Mesendoderm (in vitro differentiated cells): ENCODE results near the gene RPS18. TPM values are rescaled to one million over a fixed set of nuclear protein-coding genes. Genes with fewer than 3 reads are reported as not detected.
"Not testable (repeated sequence)": the region's sequence is repeated elsewhere in the genome, so short reads cannot be mapped to it uniquely, and the experiment has no call there.

Experiments used
- DNase-seq: peaks from one replicate; pipeline ENCODE4 v3.0.0; 2013
- H2AK5ac ChIP-seq: 2 replicates; pipeline ENCODE4 v1.6.1; 2013; ENCODE audit warnings: low read length, inconsistent platforms
- H2BK120ac ChIP-seq: 2 replicates; pipeline ENCODE4 v1.6.1; 2013; ENCODE audit warnings: low read depth, mild to moderate bottlenecking, low read length, moderate library complexity, mixed read lengths
- H2BK15ac ChIP-seq: replicated peaks from 2 replicates; pipeline ENCODE4 v1.6.1; 2013; ENCODE audit warnings: low read depth, mild to moderate bottlenecking, moderate library complexity
- H2BK5ac ChIP-seq: 2 replicates; pipeline ENCODE4 v1.6.1; 2013; ENCODE audit warnings: low read length, inconsistent platforms
- H3K18ac ChIP-seq: 2 replicates; pipeline ENCODE4 v1.6.1; 2013; ENCODE audit warnings: mild to moderate bottlenecking, low read length, mixed read lengths
- H3K23ac ChIP-seq: one replicate; pipeline ENCODE4 v1.6.1; 2013; ENCODE audit warnings: low read length
- H3K27ac ChIP-seq: 2 replicates; pipeline ENCODE4 v1.5.1; 2013; ENCODE audit warnings: low read depth, mild to moderate bottlenecking, inconsistent platforms, low read length, moderate library complexity
- H3K27me3 ChIP-seq: 2 replicates; pipeline ENCODE4 v1.6.1; 2013; ENCODE audit warnings: low read length, control low read depth, mild to moderate bottlenecking, inconsistent platforms; ENCODE audit not compliant: insufficient read depth, poor library complexity
- H3K36me3 ChIP-seq: 2 replicates; pipeline ENCODE4 v1.6.1; 2013; ENCODE audit warnings: low read length, inconsistent platforms; ENCODE audit not compliant: control insufficient read depth, insufficient read depth
- H3K4ac ChIP-seq: one replicate; pipeline ENCODE4 v1.6.1; 2013; ENCODE audit warnings: low read depth, mild to moderate bottlenecking, low read length, moderate library complexity
- H3K4me1 ChIP-seq: 2 replicates; pipeline ENCODE4 v1.6.1; 2013; ENCODE audit warnings: low read depth, low read length, inconsistent platforms; ENCODE audit not compliant: control insufficient read depth
- H3K4me2 ChIP-seq: 2 replicates; pipeline ENCODE4 v1.6.1; 2013; ENCODE audit warnings: low read length
- H3K4me3 ChIP-seq: 2 replicates; pipeline ENCODE4 v1.5.1; 2013; ENCODE audit warnings: mild to moderate bottlenecking, low read length
- H3K56ac ChIP-seq: one replicate; pipeline ENCODE4 v1.6.1; 2013; ENCODE audit warnings: low read length
- H3K79me1 ChIP-seq: 2 replicates; pipeline ENCODE4 v1.6.1; 2013; ENCODE audit warnings: low read length, inconsistent platforms
- H3K79me2 ChIP-seq: 2 replicates; pipeline ENCODE4 v1.6.1; 2013; ENCODE audit warnings: mild to moderate bottlenecking, low read length; ENCODE audit not compliant: control insufficient read depth, insufficient read depth
- H3K9ac ChIP-seq: 2 replicates; pipeline ENCODE4 v1.6.1; 2013; ENCODE audit warnings: low read length, inconsistent platforms
- H4K5ac ChIP-seq: one replicate; pipeline ENCODE4 v1.6.1; 2013; ENCODE audit warnings: low read length
- H4K8ac ChIP-seq: one replicate; pipeline ENCODE4 v1.6.1; 2013; ENCODE audit warnings: low read depth, mild to moderate bottlenecking, control low read depth, low read length, moderate library complexity
- WGBS: extraction: QIAGEN DNeasy Blood & Tissue Kit; methylation state at CpG from one replicate; pipeline ENCODE4 v1.1.7; 2013; ENCODE audit warnings: low lambda C conversion rate, missing lambda C conversion rate; ENCODE audit not compliant: insufficient coverage; ENCODE audit errors: extremely low coverage; 5-methylcytosine and 5-hydroxymethylcytosine counted together
- polyA plus RNA-seq, 2 experiments: library from polyadenylated mRNA; stranded (reverse); fragments of 200-250 nt; gene quantifications; one replicate each; pipeline ENCODE4 v1.2.3, GENCODE V29; 2013

Gene RPS18
- 7,321 TPM for polyA plus RNA-seq (2013, experiment 1 of 2)
- 7,202 TPM for polyA plus RNA-seq (2013, experiment 2 of 2)

GRCh38 chr6:33271468-33272274, at the start of gene RPS18, which contains the start of gene VPS52:
RPS18 (plus strand) TSS chr6:33272075; CDS start chr6:33272120, 45 bp downstream.
VPS52 (minus strand) TSS chr6:33271876; CDS start chr6:33271675, 201 bp downstream.
- H3K4me1 ChIP-seq = peaks cover 3% of the 10 kb centered on the region
- H3K4me3 ChIP-seq = peak within 1 kb of the TSS; percentile 100
- H4K5ac ChIP-seq = peak within 1 kb of the TSS; percentile 98
- peak; percentile 100 for DNase-seq
- peak within 1 kb of the TSS; percentile 100 for H3K9ac ChIP-seq
- H2BK120ac ChIP-seq = no peak within 1 kb of the TSS
- no peak within 1 kb of the TSS for H4K8ac ChIP-seq
- peak within 1 kb of the TSS; percentile 99 for H2AK5ac ChIP-seq
- peak within 1 kb of the TSS; percentile 79 for H2BK5ac ChIP-seq
- peak within 1 kb of the TSS; percentile 95 for H3K4me2 ChIP-seq
- peak within 1 kb of the TSS; percentile 85 for H3K18ac ChIP-seq
- H3K27me3 ChIP-seq = no peaks in the 10 kb centered on the region
- H3K27ac ChIP-seq = peak within 1 kb of the TSS; percentile 65
- H3K79me2 ChIP-seq = peaks cover 37% of the 10 kb centered on the region
- H2BK15ac ChIP-seq = no peak within 1 kb of the TSS
- no CpG with 5 or more reads among the region's 48 CpGs for WGBS
- peaks cover 13% of the 10 kb centered on the region for H3K36me3 ChIP-seq
- peaks cover 13% of the 10 kb centered on the region for H3K79me1 ChIP-seq
- H3K23ac ChIP-seq = peak within 1 kb of the TSS; percentile 94
- H3K56ac ChIP-seq = peak within 1 kb of the TSS; percentile 99
- H3K4ac ChIP-seq = peak within 1 kb of the TSS; percentile 87

GRCh38 chr6:33226503-33227120, 45.3 kb upstream of the RPS18 start:
- not testable (repeated sequence) for H3K27me3 ChIP-seq, H3K79me2 ChIP-seq, H3K4me2 ChIP-seq, H2BK5ac ChIP-seq, H2BK15ac ChIP-seq, DNase-seq, H3K36me3 ChIP-seq, H3K56ac ChIP-seq, H3K27ac ChIP-seq, H3K23ac ChIP-seq, H3K79me1 ChIP-seq, H4K5ac ChIP-seq, H2BK120ac ChIP-seq, H3K4ac ChIP-seq, H3K18ac ChIP-seq, H4K8ac ChIP-seq, H3K4me3 ChIP-seq, H3K9ac ChIP-seq, H2AK5ac ChIP-seq, H3K4me1 ChIP-seq
- no CpG with 5 or more reads among the region's 14 CpGs for WGBS

- DNase-seq = peak; percentile 12
- no peak overlapping the region for H3K18ac ChIP-seq
- H2BK15ac ChIP-seq = no peak overlapping the region
- H2BK5ac ChIP-seq = no peak overlapping the region
- no peak overlapping the region for H4K8ac ChIP-seq
- H3K9ac ChIP-seq = no peak overlapping the region
- H3K4me2 ChIP-seq = no peak overlapping the region
- no peak overlapping the region for H3K4me3 ChIP-seq
- H2BK120ac ChIP-seq = no peak overlapping the region
- H3K27me3 ChIP-seq = no peaks in the 10 kb centered on the region
- H3K79me1 ChIP-seq = no peaks in the 10 kb centered on the region
- no peak overlapping the region for H3K27ac ChIP-seq
- no peak overlapping the region for H3K4ac ChIP-seq
- H3K79me2 ChIP-seq = no peaks in the 10 kb centered on the region
- no CpG with 5 or more reads among the region's 6 CpGs for WGBS
- no peaks in the 10 kb centered on the region for H3K4me1 ChIP-seq
- no peak overlapping the region for H3K23ac ChIP-seq
- no peaks in the 10 kb centered on the region for H3K36me3 ChIP-seq
- no peak overlapping the region for H2AK5ac ChIP-seq
- H4K5ac ChIP-seq = no peak overlapping the region
- H3K56ac ChIP-seq = peak overlapping the region; percentile 5
These were observed 36.6 kb upstream of the RPS18 start for GRCh38 chr6:33235221-33235634.

- Histone ChIP-seq H3K56ac (no peak overlapping the region), H3K27ac (no peak overlapping the region), H4K8ac (no peak overlapping the region), H3K79me2 (no peaks in the 10 kb centered on the region), H3K4ac (no peak overlapping the region), H2BK15ac (no peak overlapping the region), H3K23ac (no peak overlapping the region), H3K18ac (no peak overlapping the region), H4K5ac (no peak overlapping the region), H2BK120ac (no peak overlapping the region), H3K36me3 (no peaks in the 10 kb centered on the region), H3K4me3 (no peak overlapping the region), H3K4me1 (no peaks in the 10 kb centered on the region), H3K9ac (no peak overlapping the region), H2BK5ac (no peak overlapping the region), H2AK5ac (no peak overlapping the region), H3K4me2 (no peak overlapping the region), H3K79me1 (no peaks in the 10 kb centered on the region), H3K27me3 (no peaks in the 10 kb centered on the region)
- DNase-seq = no peak
These were observed 35.5 kb upstream of the RPS18 start for GRCh38 chr6:33236328-33236727.

- no CpG with 5 or more reads among the region's 6 CpGs for WGBS
- H2AK5ac ChIP-seq = no peak overlapping the region
- DNase-seq = no peak
- no peak overlapping the region for H3K23ac ChIP-seq
- no peak overlapping the region for H3K4ac ChIP-seq
- H3K56ac ChIP-seq = no peak overlapping the region
- H3K36me3 ChIP-seq = no peaks in the 10 kb centered on the region
- H3K27me3 ChIP-seq = no peaks in the 10 kb centered on the region
- H2BK15ac ChIP-seq = no peak overlapping the region
- H3K79me2 ChIP-seq = no peaks in the 10 kb centered on the region
- no peak overlapping the region for H3K18ac ChIP-seq
- H3K9ac ChIP-seq = no peak overlapping the region
- H2BK120ac ChIP-seq = no peak overlapping the region
- no peaks in the 10 kb centered on the region for H3K79me1 ChIP-seq
- no peak overlapping the region for H3K27ac ChIP-seq
- no peak overlapping the region for H3K4me2 ChIP-seq
- H3K4me3 ChIP-seq = no peak overlapping the region
- H2BK5ac ChIP-seq = no peak overlapping the region
- no peaks in the 10 kb centered on the region for H3K4me1 ChIP-seq
- no peak overlapping the region for H4K8ac ChIP-seq
- H4K5ac ChIP-seq = no peak overlapping the region
These were observed 35.0 kb upstream of the RPS18 start for GRCh38 chr6:33236852-33237251.
